ENCODE results near the gene MTA3. TPM values are rescaled to one million over a fixed set of nuclear protein-coding genes. Genes with fewer than 3 reads are reported as not detected.

MTA3 gene
- total RNA-seq: 39.7 and 39.8 TPM in 2 replicates

- Mint-ChIP-seq H3K36me3 (ENCODE audit: low read depth) (peaks cover 18% of the 10 kb centered on the region), H3K4me1 (ENCODE audit: low read depth) (peaks cover 22% of the 10 kb centered on the region), H3K9me3 (no peaks in the 10 kb centered on the region), H3K4me3 (ENCODE audit: low read depth) (peak within 1 kb of the TSS; percentile 98), H3K27ac (peak within 1 kb of the TSS; percentile 98), H3K27me3 (ENCODE audit: low read depth) (no peaks in the 10 kb centered on the region)
- DNase-seq (ENCODE audit: low spot score): peak; percentile 61
- intact Hi-C loops (cut with micrococcal nuclease): loop anchor here (5.0 kb wide), 2 partner anchors 49 to 206 kb away; partner anchors contain the start of gene COX7A2L
These were observed at the start of gene MTA3 for GRCh38 chr2:42568401-42569115. TSS of gene MTA3 (plus strand) at chr2:42568632. CDS start at chr2:42568746, 114 bp downstream.

DNA sequence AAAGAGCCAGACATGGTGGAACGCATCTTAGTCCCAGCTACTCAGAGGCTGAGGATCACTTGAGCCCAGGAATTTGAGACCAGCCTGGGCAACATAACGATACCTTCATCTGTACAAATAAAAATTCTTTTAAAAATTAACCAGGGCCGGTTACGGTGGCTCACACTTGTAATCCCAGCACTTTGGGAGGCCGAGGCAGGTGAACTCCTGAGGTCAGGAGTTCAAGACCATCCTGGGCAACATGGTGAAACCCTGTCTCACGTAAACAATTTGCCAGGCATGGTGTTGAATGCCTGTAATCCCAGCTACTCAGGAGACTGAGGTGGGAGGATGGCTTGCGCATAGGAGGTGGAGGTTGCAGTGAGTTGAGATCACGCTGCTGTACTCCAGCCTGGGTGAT lies 48.8 kb upstream of the MTA3 start:
- Mint-ChIP-seq H3K4me3 (ENCODE audit: low read depth) (no peak overlapping the region), H3K4me1 (ENCODE audit: low read depth) (no peaks in the 10 kb centered on the region), H3K27ac (no peak overlapping the region), H3K9me3 (no peaks in the 10 kb centered on the region), H3K27me3 (ENCODE audit: low read depth) (no peaks in the 10 kb centered on the region), H3K36me3 (ENCODE audit: low read depth) (no peaks in the 10 kb centered on the region)
- intact Hi-C loops (cut with micrococcal nuclease): no loop called here
- DNase-seq (ENCODE audit: low spot score): no peak

GRCh38 chr2:42522035-42522434 lies 46.4 kb upstream of the MTA3 start:
- intact Hi-C loops (cut with micrococcal nuclease): no loop called here
- Mint-ChIP-seq H3K36me3 (ENCODE audit: low read depth) (no peaks in the 10 kb centered on the region), H3K4me1 (ENCODE audit: low read depth) (no peaks in the 10 kb centered on the region), H3K27ac (no peak overlapping the region), H3K27me3 (ENCODE audit: low read depth) (no peaks in the 10 kb centered on the region), H3K4me3 (ENCODE audit: low read depth) (no peak overlapping the region), H3K9me3 (no peaks in the 10 kb centered on the region)
- no peak for DNase-seq (ENCODE audit: low spot score)

DNA sequence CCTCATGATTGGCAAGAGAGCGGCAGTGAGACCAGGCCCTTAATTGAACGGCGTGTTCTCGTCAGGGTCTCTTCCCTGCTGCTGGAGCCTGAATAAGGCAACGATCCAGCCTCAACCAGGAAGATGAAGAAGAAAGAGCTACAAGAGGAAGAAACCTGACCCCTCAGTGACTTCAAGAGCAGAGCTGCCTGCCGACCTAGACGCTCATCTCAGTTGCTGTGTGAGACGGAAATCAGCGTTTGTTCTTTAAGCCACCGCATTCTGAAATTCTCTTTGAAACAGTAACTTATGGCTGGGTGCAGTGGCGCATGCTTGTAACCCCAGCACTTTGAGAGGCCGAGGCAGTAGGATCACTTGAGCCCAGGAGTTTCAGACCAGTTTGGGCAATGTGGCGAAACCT lies 45.1 kb upstream of the MTA3 start:
- H3K4me1 Mint-ChIP-seq (ENCODE audit: low read depth): no peaks in the 10 kb centered on the region
- no peak overlapping the region for H3K4me3 Mint-ChIP-seq (ENCODE audit: low read depth)
- no peak for DNase-seq (ENCODE audit: low spot score)

DNA sequence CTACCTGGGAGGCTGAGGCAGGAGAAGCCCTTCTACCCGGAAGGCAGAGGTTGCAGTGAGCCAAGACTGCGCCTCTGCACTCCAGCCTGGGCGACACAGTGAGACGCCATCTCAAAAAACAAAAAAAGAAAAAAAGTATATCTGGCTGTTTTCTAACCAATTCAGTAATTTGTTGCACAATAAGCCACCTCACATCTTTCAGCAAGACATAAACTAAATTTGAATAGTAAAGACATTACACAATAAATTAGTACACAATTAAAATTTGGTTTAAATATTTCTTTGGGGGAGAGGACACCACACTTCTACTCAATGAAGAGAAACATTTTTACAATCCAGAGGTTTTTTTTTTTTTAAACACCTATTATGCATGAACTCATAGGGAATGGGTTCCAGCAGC lies 36.0 kb upstream of the MTA3 start:
- no peaks in the 10 kb centered on the region for H3K27me3 Mint-ChIP-seq (ENCODE audit: low read depth)
- H3K4me3 Mint-ChIP-seq (ENCODE audit: low read depth): no peak overlapping the region
- no peaks in the 10 kb centered on the region for H3K36me3 Mint-ChIP-seq (ENCODE audit: low read depth)
- H3K9me3 Mint-ChIP-seq: no peaks in the 10 kb centered on the region
- no peaks in the 10 kb centered on the region for H3K4me1 Mint-ChIP-seq (ENCODE audit: low read depth)
- DNase-seq (ENCODE audit: low spot score): no peak
- H3K27ac Mint-ChIP-seq: no peak overlapping the region
- intact Hi-C loops (cut with micrococcal nuclease): no loop called here

More for the DNA sequence above, 45.1 kb upstream of the MTA3 start:
- H3K27me3 Mint-ChIP-seq (ENCODE audit: low read depth): no peaks in the 10 kb centered on the region
- H3K36me3 Mint-ChIP-seq (ENCODE audit: low read depth): no peaks in the 10 kb centered on the region
- intact Hi-C loops (cut with micrococcal nuclease): no loop called here
- H3K27ac Mint-ChIP-seq: no peak overlapping the region
- H3K9me3 Mint-ChIP-seq: no peaks in the 10 kb centered on the region

GRCh38 chr2:42537493-42537892 lies 30.9 kb upstream of the MTA3 start:
- Mint-ChIP-seq H3K4me3 (ENCODE audit: low read depth) (no peak overlapping the region), H3K36me3 (ENCODE audit: low read depth) (no peaks in the 10 kb centered on the region), H3K27me3 (ENCODE audit: low read depth) (no peaks in the 10 kb centered on the region), H3K27ac (no peak overlapping the region), H3K4me1 (ENCODE audit: low read depth) (no peaks in the 10 kb centered on the region), H3K9me3 (peaks cover 4% of the 10 kb centered on the region)
- no peak for DNase-seq (ENCODE audit: low spot score)
- intact Hi-C loops (cut with micrococcal nuclease): no loop called here

DNA sequence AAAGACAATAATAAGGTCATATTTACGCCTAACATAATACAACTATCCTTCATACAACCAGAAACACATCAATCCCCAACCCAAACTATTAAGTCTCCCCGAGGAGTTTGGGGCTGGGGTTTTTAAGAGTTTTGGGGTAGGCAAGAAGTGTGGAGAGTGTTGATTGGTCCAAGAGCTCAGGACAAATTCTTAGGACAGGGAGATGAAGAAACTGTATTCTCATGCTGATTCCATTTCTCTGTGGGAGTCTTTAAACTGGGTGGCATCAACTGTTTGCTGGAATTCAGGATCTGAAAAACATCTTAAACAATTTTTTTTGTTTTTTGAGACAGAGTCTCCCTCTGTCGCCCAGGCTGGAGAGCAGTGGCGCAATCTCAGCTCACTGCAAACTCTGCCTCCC lies 25.6 kb upstream of the MTA3 start:
- H3K27ac Mint-ChIP-seq: no peak overlapping the region
- peaks cover 4% of the 10 kb centered on the region for H3K9me3 Mint-ChIP-seq
- H3K4me3 Mint-ChIP-seq (ENCODE audit: low read depth): no peak overlapping the region
- no peak for DNase-seq (ENCODE audit: low spot score)
- peaks cover 6% of the 10 kb centered on the region for H3K4me1 Mint-ChIP-seq (ENCODE audit: low read depth)
- intact Hi-C loops (cut with micrococcal nuclease): no loop called here
- H3K27me3 Mint-ChIP-seq (ENCODE audit: low read depth): no peaks in the 10 kb centered on the region
- H3K36me3 Mint-ChIP-seq (ENCODE audit: low read depth): no peaks in the 10 kb centered on the region

- intact Hi-C loops (cut with micrococcal nuclease): no loop called here
- H3K4me3 Mint-ChIP-seq (ENCODE audit: low read depth): no peak overlapping the region
- H3K4me1 Mint-ChIP-seq (ENCODE audit: low read depth): peaks cover 6% of the 10 kb centered on the region
- H3K36me3 Mint-ChIP-seq (ENCODE audit: low read depth): no peaks in the 10 kb centered on the region
- no peaks in the 10 kb centered on the region for H3K27me3 Mint-ChIP-seq (ENCODE audit: low read depth)
- no peak overlapping the region for H3K27ac Mint-ChIP-seq
- H3K9me3 Mint-ChIP-seq: no peaks in the 10 kb centered on the region
- DNase-seq (ENCODE audit: low spot score): no peak
These were observed 23.3 kb upstream of the MTA3 start for GRCh38 chr2:42545023-42545721.

- Mint-ChIP-seq H3K4me3 (ENCODE audit: low read depth) (no peak overlapping the region), H3K9me3 (no peaks in the 10 kb centered on the region), H3K36me3 (ENCODE audit: low read depth) (no peaks in the 10 kb centered on the region), H3K27ac (no peak overlapping the region), H3K4me1 (ENCODE audit: low read depth) (peaks cover 6% of the 10 kb centered on the region), H3K27me3 (ENCODE audit: low read depth) (no peaks in the 10 kb centered on the region)
- no peak for DNase-seq (ENCODE audit: low spot score)
- intact Hi-C loops (cut with micrococcal nuclease): no loop called here
These were observed 22.5 kb upstream of the MTA3 start for GRCh38 chr2:42545841-42546390.

DNA sequence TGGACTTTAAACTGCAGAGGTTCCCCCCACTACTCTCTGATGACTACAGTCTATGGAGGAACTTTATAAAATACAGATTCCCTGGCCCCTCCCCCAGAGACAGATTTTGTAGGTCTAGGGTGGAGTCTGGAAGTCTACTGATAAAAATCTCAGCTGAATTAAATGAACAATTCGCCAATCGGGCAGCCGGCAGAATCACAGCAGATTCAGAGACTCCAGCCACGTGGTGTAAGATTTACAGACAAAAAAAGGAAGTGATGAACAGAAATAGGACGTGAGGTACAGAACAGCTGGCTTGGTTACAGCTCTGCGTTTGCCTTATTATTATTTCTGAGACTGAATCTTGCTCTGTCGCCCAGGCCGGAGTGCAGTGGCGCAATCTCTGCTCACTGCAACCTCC lies 21.4 kb upstream of the MTA3 start:
- Mint-ChIP-seq H3K9me3 (no peaks in the 10 kb centered on the region), H3K27ac (no peak overlapping the region), H3K27me3 (ENCODE audit: low read depth) (no peaks in the 10 kb centered on the region), H3K4me1 (ENCODE audit: low read depth) (peaks cover 6% of the 10 kb centered on the region), H3K4me3 (ENCODE audit: low read depth) (no peak overlapping the region), H3K36me3 (ENCODE audit: low read depth) (no peaks in the 10 kb centered on the region)
- intact Hi-C loops (cut with micrococcal nuclease): no loop called here
- DNase-seq (ENCODE audit: low spot score): no peak

- Mint-ChIP-seq H3K27ac (no peak overlapping the region), H3K36me3 (ENCODE audit: low read depth) (no peaks in the 10 kb centered on the region), H3K27me3 (ENCODE audit: low read depth) (no peaks in the 10 kb centered on the region), H3K4me3 (ENCODE audit: low read depth) (no peak overlapping the region), H3K9me3 (no peaks in the 10 kb centered on the region), H3K4me1 (ENCODE audit: low read depth) (peaks cover 6% of the 10 kb centered on the region)
- DNase-seq (ENCODE audit: low spot score): no peak
- intact Hi-C loops (cut with micrococcal nuclease): no loop called here
These were observed 20.8 kb upstream of the MTA3 start for GRCh38 chr2:42547446-42548295.

- Mint-ChIP-seq H3K27ac (no peak overlapping the region), H3K27me3 (ENCODE audit: low read depth) (no peaks in the 10 kb centered on the region)
These were observed 17.6 kb upstream of the MTA3 start for GRCh38 chr2:42550870-42551269.

More at GRCh38 chr2:42550870-42551269, 17.6 kb upstream of the MTA3 start:
- Mint-ChIP-seq H3K9me3 (no peaks in the 10 kb centered on the region), H3K36me3 (ENCODE audit: low read depth) (no peaks in the 10 kb centered on the region), H3K4me1 (ENCODE audit: low read depth) (peaks cover 6% of the 10 kb centered on the region), H3K4me3 (ENCODE audit: low read depth) (no peak overlapping the region)
- intact Hi-C loops (cut with micrococcal nuclease): no loop called here
- no peak for DNase-seq (ENCODE audit: low spot score)

Data from activated T-helper 2 cell treated with anti-CD3 and anti-CD28 coated beads, Interferon-gamma antibody, Interleukin-2, Interleukin-4, amounts not matched to agents 10 μg/mL and 5 μg/mL and 100 μg/mL, durations not matched to agents 14 hours and 24 hours and 36 hours (primary cell).